HL-60 (cell line): Measurements from ENCODE around the gene OMA1.
"Not testable (repeated sequence)": the region's sequence is repeated elsewhere in the genome, so short reads cannot be mapped to it uniquely, and the experiment has no call there.

Experiments
- DNase-seq, 2 experiments: peaks; one replicate each; pipeline ENCODE4 v3.0.0-alpha.2; 2010 to 2020; ENCODE audit warnings: low read depth in 1 of 2, low spot score in 1 of 2
- H3K27ac ChIP-seq: fragments of 250-450 bp; sonication (Bioruptor Pico); replicated peaks from 2 replicates; pipeline ENCODE4 v1.5.1; 2020; ENCODE audit warnings: mild to moderate bottlenecking, moderate library complexity
- H3K27me3 ChIP-seq: fragments of 250-450 bp; sonication (Bioruptor Pico); 2 replicates; pipeline ENCODE4 v1.5.1; 2021; ENCODE audit warnings: mild to moderate bottlenecking, moderate library complexity; ENCODE audit not compliant: insufficient read depth, poor library complexity, severe bottlenecking
- H3K4me3 ChIP-seq: replicated peaks from 2 replicates; pipeline ENCODE4 v1.5.1; 2011; ENCODE audit warnings: mild to moderate bottlenecking, control low read depth, low read length; ENCODE audit not compliant: insufficient read depth
- CTCF ChIP-seq: IDR thresholded peaks from one replicate; pipeline ENCODE4 v1.5.1; 2011; ENCODE audit warnings: low read length, control low read depth, inconsistent platforms; ENCODE audit not compliant: insufficient read depth
- GABPA ChIP-seq: IDR thresholded peaks from 2 replicates; pipeline ENCODE4 v1.6.1; 2012; ENCODE audit warnings: low read depth
- POLR2AphosphoS5 ChIP-seq: IDR thresholded peaks from 2 replicates; pipeline ENCODE4 v1.6.1; 2012; ENCODE audit warnings: low read depth
- REST ChIP-seq: IDR thresholded peaks from 2 replicates; pipeline ENCODE4 v1.6.1; 2012; ENCODE audit warnings: low read depth; ENCODE audit not compliant: insufficient replicate concordance
- SPI1 ChIP-seq: IDR thresholded peaks from 2 replicates; pipeline ENCODE4 v1.6.1; 2012; ENCODE audit warnings: low read depth, mild to moderate bottlenecking, borderline replicate concordance

OMA1 gene

GRCh38 chr1:58561633-58562032, 15.1 kb upstream of the OMA1 start:
- Histone ChIP-seq H3K27ac (no peak overlapping the region), H3K27me3 (no peaks in the 10 kb centered on the region), H3K4me3 (no peak overlapping the region)
- DNase-seq: no peak
- TF ChIP-seq GABPA (no peak), SPI1 (no peak), REST (no peak), POLR2AphosphoS5 (no peak), CTCF (no peak)

- H3K27me3 ChIP-seq: no peaks in the 10 kb centered on the region
- H3K4me3 ChIP-seq: no peak overlapping the region
- no peak overlapping the region for H3K27ac ChIP-seq
- TF ChIP-seq GABPA (no peak), REST (no peak), CTCF (no peak), POLR2AphosphoS5 (no peak), SPI1 (no peak)
- DNase-seq: no peak
These were observed 8.9 kb upstream of the OMA1 start for GRCh38 chr1:58555393-58555792.

GRCh38 chr1:58551186-58552140, 4.9 kb upstream of the OMA1 start:
- no peaks in the 10 kb centered on the region for H3K27me3 ChIP-seq
- DNase-seq: no peak
- no peak overlapping the region for H3K27ac ChIP-seq
- H3K4me3 ChIP-seq: no peak overlapping the region
- TF ChIP-seq POLR2AphosphoS5 (no peak), CTCF (no peak), REST (no peak), GABPA (no peak)

- not testable (repeated sequence) for H3K27me3 ChIP-seq, H3K27ac ChIP-seq, DNase-seq, H3K4me3 ChIP-seq
These were observed 2.8 kb upstream of the OMA1 start for GRCh38 chr1:58549291-58549690.
